ENCODE data around the gene USP3. TPM values are rescaled to one million over a fixed set of nuclear protein-coding genes. Genes with fewer than 3 reads are reported as not detected.
A peak's percentile ranks its signal among the peaks of the same experiment; 100 is the strongest.

Gene USP3
- total RNA-seq, 2 experiments from 2014 or later = 57.1 to 58.6 TPM

GRCh38 chr15:63538876-63539275 is 34.5 kb downstream of the USP3 start:
- intact Hi-C loops (cut with micrococcal nuclease) = no loop called here
- peaks cover 38% of the 10 kb centered on the region for H3K36me3 Mint-ChIP-seq (ENCODE audit: low read depth)
- H3K27me3 Mint-ChIP-seq = no peaks in the 10 kb centered on the region
- CTCF ChIA-PET = interaction anchor here (0.6 to 1.7 kb wide), 3 partner anchors 8 to 24 kb away, joined by 3 to 6 read pairs (median 3); no protein-coding TSS in a partner anchor
- DNase-seq (no peak), ATAC-seq (no peak)
- POLR2A ChIA-PET = no interaction called here
- no peak overlapping the region for H3K27ac Mint-ChIP-seq
- TF ChIP-seq CTCF (IDR thresholded peaks at IDR 0.05) = no peak
- H3K4me1 Mint-ChIP-seq (ENCODE audit: low read depth) = peaks cover 57% of the 10 kb centered on the region
- no peaks in the 10 kb centered on the region for H3K9me3 Mint-ChIP-seq
- H3K4me3 Mint-ChIP-seq = no peak overlapping the region

GRCh38 chr15:63539521-63539920 is 35.1 kb downstream of the USP3 start:
- Mint-ChIP-seq H3K27me3 (no peaks in the 10 kb centered on the region), H3K27ac (no peak overlapping the region), H3K4me3 (no peak overlapping the region), H3K4me1 (ENCODE audit: low read depth) (peaks cover 55% of the 10 kb centered on the region), H3K36me3 (ENCODE audit: low read depth) (peaks cover 41% of the 10 kb centered on the region), H3K9me3 (no peaks in the 10 kb centered on the region)
- no peak for TF ChIP-seq CTCF (IDR thresholded peaks at IDR 0.05)
- ATAC-seq (no peak), DNase-seq (no peak)
- CTCF ChIA-PET = interaction anchor here (1.1 to 1.7 kb wide), 2 partner anchors 9 to 25 kb away, joined by 3 to 6 read pairs; no protein-coding TSS in a partner anchor
- intact Hi-C loops (cut with micrococcal nuclease) = no loop called here
- POLR2A ChIA-PET = no interaction called here

GRCh38 chr15:63539998-63540397 is 35.6 kb downstream of the USP3 start:
- peaks cover 59% of the 10 kb centered on the region for H3K4me1 Mint-ChIP-seq (ENCODE audit: low read depth)

GRCh38 chr15:63540449-63540848 is 36.1 kb downstream of the USP3 start:
- Mint-ChIP-seq H3K27me3 (no peaks in the 10 kb centered on the region), H3K4me3 (no peak overlapping the region), H3K9me3 (no peaks in the 10 kb centered on the region), H3K4me1 (ENCODE audit: low read depth) (peaks cover 55% of the 10 kb centered on the region), H3K27ac (no peak overlapping the region), H3K36me3 (ENCODE audit: low read depth) (peaks cover 43% of the 10 kb centered on the region)
- DNase-seq = no peak
- ChIA-PET POLR2A (no interaction called here), CTCF (interaction anchor here (1.0 to 1.9 kb wide), 4 partner anchors 10 to 74 kb away, joined by 4 to 6 read pairs (median 5); no protein-coding TSS in a partner anchor)
- TF ChIP-seq CTCF (IDR thresholded peaks at IDR 0.05) = no peak
- no peak for ATAC-seq
- intact Hi-C loops (cut with micrococcal nuclease) = no loop called here

More at GRCh38 chr15:63539998-63540397, 35.6 kb downstream of the USP3 start:
- ChIA-PET CTCF (interaction anchor here (1.1 to 1.7 kb wide), 2 partner anchors 9 to 25 kb away, joined by 3 to 6 read pairs; no protein-coding TSS in a partner anchor), POLR2A (no interaction called here)
- Mint-ChIP-seq H3K9me3 (no peaks in the 10 kb centered on the region), H3K27me3 (no peaks in the 10 kb centered on the region), H3K36me3 (ENCODE audit: low read depth) (peaks cover 43% of the 10 kb centered on the region), H3K27ac (no peak overlapping the region), H3K4me3 (no peak overlapping the region)
- ATAC-seq (no peak), DNase-seq (no peak)
- TF ChIP-seq CTCF (IDR thresholded peaks at IDR 0.05) = no peak
- intact Hi-C loops (cut with micrococcal nuclease) = no loop called here

GRCh38 chr15:63544258-63545026 is 40.0 kb downstream of the USP3 start:
- no peak for DNase-seq
- Mint-ChIP-seq H3K36me3 (ENCODE audit: low read depth) (peaks cover 29% of the 10 kb centered on the region), H3K4me1 (ENCODE audit: low read depth) (peaks cover 46% of the 10 kb centered on the region), H3K9me3 (no peaks in the 10 kb centered on the region), H3K27me3 (no peaks in the 10 kb centered on the region), H3K27ac (peak overlapping the region; percentile 67), H3K4me3 (peak overlapping the region; percentile 20)
- POLR2A ChIA-PET = interaction anchor here (0.9 to 1.4 kb wide), 4 partner anchors 27 to 289 kb away, joined by 3 to 5 read pairs (median 3); partner anchors contain the start of genes HERC1 and USP3
- no peak for ATAC-seq
- CTCF ChIA-PET = interaction anchor here (1.1 to 1.8 kb wide), 4 partner anchors 9 to 57 kb away, joined by 3 to 6 read pairs (median 5); partner anchors contain the start of gene USP3
- intact Hi-C loops (cut with micrococcal nuclease) = no loop called here
- TF ChIP-seq CTCF (IDR thresholded peaks at IDR 0.05) = no peak

All from activated CD8-positive, alpha-beta T cell treated with anti-CD3 and anti-CD28 coated beads for 36 hours (primary cell).